ENCODE data around the gene SLC16A8. TPM values are rescaled to one million over a fixed set of nuclear protein-coding genes. Genes with fewer than 3 reads are reported as not detected.

The SLC16A8 gene
- total RNA-seq, 1 experiment from 2014 or later, result not detected

- CTCF ChIA-PET, result no interaction called here
- Mint-ChIP-seq H3K27ac (ENCODE audit: unreplicated experiment) (no peak overlapping the region), H3K27me3 (ENCODE audit: unreplicated experiment) (no peaks in the 10 kb centered on the region), H3K36me3 (ENCODE audit: insufficient read depth, unreplicated experiment) (peaks cover 54% of the 10 kb centered on the region), H3K4me3 (ENCODE audit: low read depth, unreplicated experiment) (no peak overlapping the region), H3K4me1 (ENCODE audit: low read depth, unreplicated experiment) (no peaks in the 10 kb centered on the region), H3K9me3 (ENCODE audit: low read depth, unreplicated experiment) (no peaks in the 10 kb centered on the region)
- no peak for DNase-seq
- intact Hi-C loops (cut with micrococcal nuclease; ENCODE audit: unreplicated experiment), result no loop called here
- TF ChIP-seq CTCF (IDR thresholded peaks at IDR 0.05; ENCODE audit: unreplicated experiment), result no peak
- BruUV-seq (replicated peaks), result no TSS peak
Observed at GRCh38 chr22:38075961-38076360, 8.0 kb downstream of the SLC16A8 start.

- DNase-seq, result no peak
- no peaks in the 10 kb centered on the region for H3K27me3 Mint-ChIP-seq (ENCODE audit: unreplicated experiment)
- H3K36me3 Mint-ChIP-seq (ENCODE audit: insufficient read depth, unreplicated experiment), result peaks cover 49% of the 10 kb centered on the region
- intact Hi-C loops (cut with micrococcal nuclease; ENCODE audit: unreplicated experiment), result no loop called here
- H3K27ac Mint-ChIP-seq (ENCODE audit: unreplicated experiment), result no peak overlapping the region
- CTCF ChIA-PET, result no interaction called here
- no peak for TF ChIP-seq CTCF (IDR thresholded peaks at IDR 0.05; ENCODE audit: unreplicated experiment)
- BruUV-seq (replicated peaks), result no TSS peak
- no peak overlapping the region for H3K4me3 Mint-ChIP-seq (ENCODE audit: low read depth, unreplicated experiment)
- no peaks in the 10 kb centered on the region for H3K9me3 Mint-ChIP-seq (ENCODE audit: low read depth, unreplicated experiment)
- H3K4me1 Mint-ChIP-seq (ENCODE audit: low read depth, unreplicated experiment), result no peaks in the 10 kb centered on the region
Observed at GRCh38 chr22:38075105-38075825, 8.7 kb downstream of the SLC16A8 start.

GRCh38 chr22:38074181-38075104, 9.5 kb downstream of the SLC16A8 start:
- Mint-ChIP-seq H3K36me3 (ENCODE audit: insufficient read depth, unreplicated experiment) (peaks cover 46% of the 10 kb centered on the region), H3K27ac (ENCODE audit: unreplicated experiment) (no peak overlapping the region), H3K4me1 (ENCODE audit: low read depth, unreplicated experiment) (no peaks in the 10 kb centered on the region), H3K27me3 (ENCODE audit: unreplicated experiment) (no peaks in the 10 kb centered on the region), H3K4me3 (ENCODE audit: low read depth, unreplicated experiment) (no peak overlapping the region), H3K9me3 (ENCODE audit: low read depth, unreplicated experiment) (no peaks in the 10 kb centered on the region)
- no peak for TF ChIP-seq CTCF (IDR thresholded peaks at IDR 0.05; ENCODE audit: unreplicated experiment)
- intact Hi-C loops (cut with micrococcal nuclease; ENCODE audit: unreplicated experiment), result no loop called here
- no TSS peak for BruUV-seq (replicated peaks)
- no peak for DNase-seq
- CTCF ChIA-PET, result interaction anchor here (0.7 kb wide), 1 partner anchor 58 kb away, joined by 3 read pairs; no protein-coding TSS in a partner anchor

GRCh38 chr22:38073150-38074130, 10.5 kb downstream of the SLC16A8 start:
- intact Hi-C loops (cut with micrococcal nuclease; ENCODE audit: unreplicated experiment), result no loop called here
- H3K9me3 Mint-ChIP-seq (ENCODE audit: low read depth, unreplicated experiment), result no peaks in the 10 kb centered on the region
- TF ChIP-seq CTCF (IDR thresholded peaks at IDR 0.05; ENCODE audit: unreplicated experiment), result no peak
- no peak overlapping the region for H3K4me3 Mint-ChIP-seq (ENCODE audit: low read depth, unreplicated experiment)
- H3K27me3 Mint-ChIP-seq (ENCODE audit: unreplicated experiment), result no peaks in the 10 kb centered on the region
- H3K36me3 Mint-ChIP-seq (ENCODE audit: insufficient read depth, unreplicated experiment), result peaks cover 42% of the 10 kb centered on the region
- no peaks in the 10 kb centered on the region for H3K4me1 Mint-ChIP-seq (ENCODE audit: low read depth, unreplicated experiment)
- no peak for DNase-seq
- H3K27ac Mint-ChIP-seq (ENCODE audit: unreplicated experiment), result no peak overlapping the region
- no TSS peak for BruUV-seq (replicated peaks)
- CTCF ChIA-PET, result no interaction called here

All from Calu3 (cell line).